Hepatocyte (in vitro differentiated cells): ENCODE measurements around the gene ZCCHC13.

ENCODE experiments used
- EZH2 ChIP-seq: fragments of 200-600 bp; sonication (generic); IDR thresholded peaks from 2 replicates; pipeline ENCODE4 v1.6.1; 2016; ENCODE audit warnings: antibody characterized with exemption, mild to moderate bottlenecking, borderline replicate concordance
- EZH2phosphoT487 ChIP-seq: fragments of 200-600 bp; sonication (generic); IDR thresholded peaks from one replicate; pipeline ENCODE4 v1.6.1; 2018; ENCODE audit warnings: antibody characterized with exemption, mild to moderate bottlenecking, low read depth, moderate library complexity; ENCODE audit not compliant: unreplicated experiment, severe bottlenecking
- TF ChIP-seq, protein P1 (sequence below): fragments of 200-600 bp; sonication (generic); IDR thresholded peaks from 2 replicates; pipeline ENCODE4 v1.5.1; 2016; ENCODE audit warnings: antibody characterized with exemption, mild to moderate bottlenecking; ENCODE audit not compliant: poor library complexity

DNA sequence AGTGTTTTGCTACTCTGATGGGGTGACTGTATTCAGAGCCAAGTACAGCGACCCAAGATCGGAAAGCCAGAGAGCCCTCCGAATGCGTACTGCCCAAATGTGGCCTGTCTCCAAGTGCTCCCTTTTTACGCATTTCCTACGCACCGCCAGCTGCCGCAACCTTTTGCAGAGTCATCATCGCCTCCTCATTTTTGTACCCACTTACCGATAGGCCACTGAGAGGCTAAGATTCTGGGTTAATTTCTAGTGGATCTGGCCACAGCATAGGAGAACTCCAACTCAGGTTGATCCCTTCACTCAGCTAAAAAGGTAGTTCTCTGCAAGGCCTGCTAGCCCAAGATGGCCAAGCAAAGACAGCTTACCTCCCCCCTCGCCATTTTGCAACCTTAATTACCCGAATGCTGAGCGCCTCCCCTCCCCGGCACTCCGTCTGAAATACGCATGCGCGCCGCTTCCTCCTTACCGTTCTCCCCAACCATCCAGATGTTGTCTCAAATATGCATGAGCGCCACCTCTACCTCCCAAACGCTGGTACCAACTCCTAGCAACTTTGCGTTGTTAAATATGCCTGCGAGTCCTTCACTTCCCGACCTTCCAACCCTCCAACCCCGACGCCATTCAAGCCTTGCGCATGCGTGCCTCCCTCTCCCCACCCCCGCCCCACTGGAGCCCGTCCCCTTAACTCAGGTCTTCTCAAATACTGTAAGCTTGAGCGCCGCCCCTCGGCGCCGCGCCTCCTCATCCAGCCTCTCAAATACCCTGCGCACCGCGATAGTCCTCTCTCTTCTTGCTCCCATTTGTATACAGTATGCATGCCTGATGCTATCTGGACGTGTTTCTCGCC is 11.8 kb upstream of the ZCCHC13 start:
- TF ChIP-seq, protein P1, sequence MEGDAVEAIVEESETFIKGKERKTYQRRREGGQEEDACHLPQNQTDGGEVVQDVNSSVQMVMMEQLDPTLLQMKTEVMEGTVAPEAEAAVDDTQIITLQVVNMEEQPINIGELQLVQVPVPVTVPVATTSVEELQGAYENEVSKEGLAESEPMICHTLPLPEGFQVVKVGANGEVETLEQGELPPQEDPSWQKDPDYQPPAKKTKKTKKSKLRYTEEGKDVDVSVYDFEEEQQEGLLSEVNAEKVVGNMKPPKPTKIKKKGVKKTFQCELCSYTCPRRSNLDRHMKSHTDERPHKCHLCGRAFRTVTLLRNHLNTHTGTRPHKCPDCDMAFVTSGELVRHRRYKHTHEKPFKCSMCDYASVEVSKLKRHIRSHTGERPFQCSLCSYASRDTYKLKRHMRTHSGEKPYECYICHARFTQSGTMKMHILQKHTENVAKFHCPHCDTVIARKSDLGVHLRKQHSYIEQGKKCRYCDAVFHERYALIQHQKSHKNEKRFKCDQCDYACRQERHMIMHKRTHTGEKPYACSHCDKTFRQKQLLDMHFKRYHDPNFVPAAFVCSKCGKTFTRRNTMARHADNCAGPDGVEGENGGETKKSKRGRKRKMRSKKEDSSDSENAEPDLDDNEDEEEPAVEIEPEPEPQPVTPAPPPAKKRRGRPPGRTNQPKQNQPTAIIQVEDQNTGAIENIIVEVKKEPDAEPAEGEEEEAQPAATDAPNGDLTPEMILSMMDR = peak; percentile 24
- no peak for TF ChIP-seq EZH2
- no peak for TF ChIP-seq EZH2phosphoT487
